Vagina (tissue), 2 donors: ENCODE data around the gene TMIGD2.

Experiments
- POLR2AphosphoS5 ChIP-seq, 2 donors: sonication (generic); formaldehyde crosslinking; IDR thresholded peaks; one replicate each; pipeline ENCODE4 v1.9.0; 2017; ENCODE audit warnings: antibody characterized with exemption in 2 of 2, mild to moderate bottlenecking in 2 of 2, low read depth in 1 of 2; ENCODE audit not compliant: insufficient read depth in 1 of 2
- TF ChIP-seq, protein P1 (sequence below), 3 experiments: fragments of 450-650 bp in 2 of 3; fragments of 200-600 bp in 1 of 3; sonication (generic) in 1 of 3; IDR thresholded peaks; one replicate each; pipeline ENCODE4 v1.5.1; 2017 to 2019; ENCODE audit warnings: antibody characterized with exemption in 3 of 3, mild to moderate bottlenecking in 2 of 3, moderate library complexity in 2 of 3

DNA sequence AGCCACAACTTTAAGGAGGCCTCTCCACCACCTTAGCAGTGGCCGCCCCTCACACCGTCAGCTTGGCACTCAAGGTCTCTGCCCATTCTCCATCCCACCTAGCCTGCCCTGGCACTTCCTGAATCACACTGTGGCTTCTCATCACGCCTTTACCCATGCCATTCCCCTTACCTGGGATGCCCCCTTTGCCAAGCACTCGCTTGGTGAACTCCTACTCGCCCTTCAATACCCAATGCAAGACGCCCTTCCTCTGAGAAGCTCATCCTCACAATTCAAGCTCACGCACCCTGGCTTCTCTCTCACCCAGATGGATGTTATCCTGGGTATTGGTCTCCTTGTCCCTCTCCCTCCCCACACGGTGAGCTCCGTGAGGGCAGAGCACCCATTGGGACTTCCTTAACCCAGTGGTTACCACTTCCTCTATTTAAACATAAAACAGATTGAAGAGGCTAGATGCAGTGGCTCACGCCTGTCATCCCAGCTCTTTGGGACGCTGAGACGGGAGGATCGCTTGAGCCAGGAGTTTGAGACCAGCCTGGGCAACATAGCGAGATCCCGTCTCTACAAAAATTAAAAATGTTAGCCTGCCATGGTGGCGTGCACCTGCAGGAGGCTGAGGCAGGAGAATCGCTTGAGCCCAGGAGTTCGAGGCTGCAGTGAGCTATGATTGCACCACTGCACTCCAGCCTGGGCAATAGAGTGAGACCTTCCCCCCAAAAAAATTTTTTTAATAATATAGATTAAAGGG is 35.8 kb downstream of the TMIGD2 start:
- TF ChIP-seq, protein P1, sequence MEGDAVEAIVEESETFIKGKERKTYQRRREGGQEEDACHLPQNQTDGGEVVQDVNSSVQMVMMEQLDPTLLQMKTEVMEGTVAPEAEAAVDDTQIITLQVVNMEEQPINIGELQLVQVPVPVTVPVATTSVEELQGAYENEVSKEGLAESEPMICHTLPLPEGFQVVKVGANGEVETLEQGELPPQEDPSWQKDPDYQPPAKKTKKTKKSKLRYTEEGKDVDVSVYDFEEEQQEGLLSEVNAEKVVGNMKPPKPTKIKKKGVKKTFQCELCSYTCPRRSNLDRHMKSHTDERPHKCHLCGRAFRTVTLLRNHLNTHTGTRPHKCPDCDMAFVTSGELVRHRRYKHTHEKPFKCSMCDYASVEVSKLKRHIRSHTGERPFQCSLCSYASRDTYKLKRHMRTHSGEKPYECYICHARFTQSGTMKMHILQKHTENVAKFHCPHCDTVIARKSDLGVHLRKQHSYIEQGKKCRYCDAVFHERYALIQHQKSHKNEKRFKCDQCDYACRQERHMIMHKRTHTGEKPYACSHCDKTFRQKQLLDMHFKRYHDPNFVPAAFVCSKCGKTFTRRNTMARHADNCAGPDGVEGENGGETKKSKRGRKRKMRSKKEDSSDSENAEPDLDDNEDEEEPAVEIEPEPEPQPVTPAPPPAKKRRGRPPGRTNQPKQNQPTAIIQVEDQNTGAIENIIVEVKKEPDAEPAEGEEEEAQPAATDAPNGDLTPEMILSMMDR (IDR thresholded peaks at IDR 0.05) = no peak
- no peak for TF ChIP-seq POLR2AphosphoS5 (IDR thresholded peaks at IDR 0.05; ENCODE audit: insufficient read depth in 1 of 2, low read depth in 1 of 2)
